NCI-H128 (cell line): ENCODE measurements around the gene SNAPC2.
"Not testable (repeated sequence)": the region's sequence is repeated elsewhere in the genome, so short reads cannot be mapped to it uniquely, and the experiment has no call there.

Source experiments
- DNase-seq: peaks from one replicate; lab custom pipeline; 2025; ENCODE audit not compliant: unreplicated experiment; lab: John Stamatoyannopoulos, UW

SNAPC2 gene

DNA sequence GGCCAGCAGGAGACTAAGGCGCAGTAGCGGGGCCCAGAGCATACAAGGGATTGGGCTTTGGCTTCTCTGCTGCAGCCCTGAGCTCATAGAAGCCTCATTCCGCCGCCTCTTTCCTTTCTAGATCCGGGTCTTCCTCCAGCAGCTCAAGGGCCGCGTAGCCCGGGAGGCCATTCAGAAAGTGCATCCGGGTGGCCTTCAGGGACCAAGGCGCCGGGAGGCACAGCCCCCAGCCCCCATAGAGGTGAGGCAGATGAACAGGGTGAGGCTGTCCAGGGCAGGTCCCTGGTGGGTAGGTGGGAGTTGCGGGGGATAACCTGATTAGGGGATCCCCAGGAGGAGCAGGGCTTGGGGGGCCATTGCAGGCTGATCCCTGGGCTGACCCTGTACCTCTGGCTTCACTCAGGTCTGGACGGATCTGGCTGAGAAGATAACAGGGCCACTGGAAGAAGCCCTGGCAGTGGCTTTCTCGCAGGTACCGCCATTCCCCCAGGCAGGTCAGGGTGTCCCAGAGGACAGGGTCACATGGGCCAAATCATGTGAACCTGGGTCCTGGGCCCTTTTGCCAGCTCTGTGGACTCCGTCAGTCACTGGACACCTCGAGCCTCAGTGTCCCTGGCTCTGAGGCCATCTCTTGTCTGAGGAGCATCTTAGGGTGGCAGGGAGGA, 1.3 kb downstream of the SNAPC2 start:
- no peak for DNase-seq

DNA sequence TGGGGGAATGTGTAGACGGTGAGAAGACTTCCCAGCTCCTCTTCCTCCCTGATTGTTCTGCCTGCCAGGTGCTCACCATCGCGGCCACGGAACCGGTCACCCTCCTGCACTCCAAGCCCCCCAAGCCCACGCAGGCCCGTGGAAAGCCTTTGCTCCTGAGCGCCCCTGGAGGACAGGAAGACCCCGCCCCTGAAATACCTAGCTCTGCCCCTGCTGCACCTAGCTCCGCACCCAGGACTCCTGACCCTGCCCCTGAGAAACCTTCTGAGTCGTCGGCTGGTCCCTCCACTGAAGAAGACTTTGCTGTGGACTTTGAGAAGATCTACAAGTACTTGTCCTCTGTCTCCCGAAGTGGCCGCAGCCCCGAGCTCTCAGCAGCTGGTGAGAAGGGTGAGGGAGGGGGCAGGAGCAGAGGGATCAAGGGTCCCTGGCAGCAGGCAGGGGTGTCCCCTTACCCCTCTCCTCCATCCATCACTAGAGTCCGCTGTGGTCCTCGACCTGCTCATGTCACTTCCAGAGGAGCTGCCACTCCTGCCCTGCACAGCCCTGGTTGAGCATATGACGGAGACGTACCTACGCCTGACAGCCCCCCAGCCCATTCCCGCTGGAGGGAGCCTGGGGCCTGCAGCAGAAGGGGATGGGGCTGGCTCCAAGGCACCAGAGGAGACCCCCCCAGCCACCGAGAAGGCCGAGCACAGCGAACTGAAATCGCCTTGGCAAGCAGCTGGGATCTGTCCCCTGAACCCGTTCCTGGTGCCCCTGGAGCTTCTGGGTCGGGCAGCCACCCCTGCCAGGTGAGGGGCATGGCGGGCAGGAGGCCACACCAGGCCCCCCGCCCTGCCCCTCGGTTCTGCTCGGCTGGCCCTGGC, 2.1 kb downstream of the SNAPC2 start:
- no peak for DNase-seq

DNA sequence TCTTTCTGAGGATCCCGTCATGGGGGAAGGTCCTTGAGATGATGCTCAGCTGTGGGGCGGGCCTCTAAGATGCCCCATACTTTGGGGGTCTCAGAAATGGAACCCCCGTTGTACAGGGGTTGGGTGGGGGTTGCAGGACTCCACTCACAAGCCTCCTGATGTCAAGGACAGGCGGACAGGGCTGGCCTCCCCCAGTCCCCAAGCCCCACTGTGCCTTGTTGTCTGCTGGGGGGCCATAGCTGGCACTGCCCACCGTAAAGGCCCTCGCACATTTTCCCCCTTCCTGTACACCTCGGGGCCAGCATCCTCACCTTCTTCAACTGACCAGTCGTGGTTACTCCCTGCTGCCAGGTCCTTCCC, 2.7 kb downstream of the SNAPC2 start:
- DNase-seq: no peak

DNA sequence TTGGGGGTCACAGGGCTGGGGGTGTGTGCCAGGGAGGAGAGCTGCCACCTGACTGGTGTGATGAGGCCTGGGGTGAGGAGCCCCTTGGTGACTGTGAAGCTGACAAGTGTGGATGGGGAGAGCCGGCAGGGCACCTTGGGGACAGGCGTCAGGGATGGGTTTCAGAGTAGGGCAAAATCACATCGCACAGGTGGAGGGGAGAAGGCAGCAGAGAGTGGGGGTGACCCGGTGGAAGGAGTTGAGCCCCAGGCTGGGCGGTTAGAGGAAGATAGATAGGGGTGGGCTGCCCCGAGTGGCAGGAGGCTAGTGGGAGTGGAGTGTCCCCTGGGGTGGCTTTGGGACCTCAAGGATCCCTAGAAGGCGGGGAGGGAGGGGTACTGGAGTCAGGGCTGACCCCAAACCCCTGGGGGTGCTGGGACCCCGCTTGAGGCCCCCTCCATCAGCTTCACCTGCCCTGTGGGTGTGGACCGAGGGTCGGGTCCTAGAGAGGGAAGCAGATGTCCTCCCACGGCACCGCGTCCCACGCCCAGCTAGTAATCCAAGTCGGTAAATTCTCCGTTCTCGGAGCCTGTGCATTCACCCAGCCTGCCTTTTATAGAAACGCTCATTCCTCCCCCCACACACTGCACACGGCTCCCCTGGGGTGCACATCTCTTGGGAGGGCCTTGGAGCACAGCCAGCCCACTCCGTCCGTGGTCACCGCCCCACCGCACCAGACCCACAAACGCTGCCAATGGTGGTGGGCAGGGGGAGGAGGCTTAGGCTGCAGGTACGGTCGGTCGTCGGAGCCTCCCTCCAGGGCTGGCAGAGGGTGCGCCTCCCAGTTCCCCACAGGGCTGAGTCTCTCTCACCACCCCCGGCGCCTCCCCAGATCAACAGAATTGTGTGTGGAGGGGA, 3.4 kb downstream of the SNAPC2 start:
- no peak for DNase-seq

DNA sequence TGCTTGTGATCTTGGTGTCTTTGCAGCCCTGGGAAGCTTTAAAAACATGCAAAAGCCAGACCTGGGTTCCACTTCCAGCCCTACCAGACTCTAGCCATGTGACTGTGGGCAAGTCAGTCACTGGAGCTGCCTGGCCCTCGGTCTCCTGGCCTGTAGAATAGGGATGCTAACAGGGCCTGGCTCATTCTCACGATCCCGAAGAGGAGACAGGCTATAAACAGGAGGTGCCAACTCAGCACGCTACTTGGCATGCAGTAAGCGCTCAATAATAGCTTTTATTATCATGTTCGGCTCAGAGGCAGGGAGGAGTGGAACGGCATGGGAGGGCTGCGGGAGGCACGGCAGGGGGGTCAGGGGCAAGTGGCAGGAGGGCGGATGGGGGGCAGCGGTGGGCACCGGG, 4.1 kb downstream of the SNAPC2 start:
- no peak for DNase-seq

DNA sequence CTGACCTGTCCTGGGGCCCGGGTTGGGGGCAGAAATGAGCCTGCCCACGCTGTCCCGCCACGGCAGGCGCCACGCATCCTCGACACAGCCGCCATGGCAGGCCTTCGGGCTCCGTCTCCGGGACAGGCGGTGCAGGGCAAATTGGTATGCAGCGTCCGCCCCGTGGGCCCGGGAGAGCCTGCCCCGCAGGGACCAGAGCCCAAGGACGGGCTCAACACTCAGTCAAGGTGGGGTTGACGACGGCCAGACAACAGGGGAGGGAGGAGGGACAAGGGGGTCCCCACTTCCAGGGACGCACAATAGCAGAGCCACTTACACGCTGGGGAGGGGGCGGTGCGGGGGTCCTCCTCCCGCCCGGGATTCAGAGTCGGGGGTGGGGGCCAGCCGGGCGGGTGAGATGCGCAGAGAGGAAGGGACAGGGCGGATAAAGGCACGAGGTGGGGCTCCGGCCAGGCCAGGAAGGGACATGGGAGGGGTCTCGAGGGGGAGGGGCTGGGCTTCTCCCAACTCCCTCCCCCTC, 4.6 kb downstream of the SNAPC2 start:
- no peak for DNase-seq

DNA sequence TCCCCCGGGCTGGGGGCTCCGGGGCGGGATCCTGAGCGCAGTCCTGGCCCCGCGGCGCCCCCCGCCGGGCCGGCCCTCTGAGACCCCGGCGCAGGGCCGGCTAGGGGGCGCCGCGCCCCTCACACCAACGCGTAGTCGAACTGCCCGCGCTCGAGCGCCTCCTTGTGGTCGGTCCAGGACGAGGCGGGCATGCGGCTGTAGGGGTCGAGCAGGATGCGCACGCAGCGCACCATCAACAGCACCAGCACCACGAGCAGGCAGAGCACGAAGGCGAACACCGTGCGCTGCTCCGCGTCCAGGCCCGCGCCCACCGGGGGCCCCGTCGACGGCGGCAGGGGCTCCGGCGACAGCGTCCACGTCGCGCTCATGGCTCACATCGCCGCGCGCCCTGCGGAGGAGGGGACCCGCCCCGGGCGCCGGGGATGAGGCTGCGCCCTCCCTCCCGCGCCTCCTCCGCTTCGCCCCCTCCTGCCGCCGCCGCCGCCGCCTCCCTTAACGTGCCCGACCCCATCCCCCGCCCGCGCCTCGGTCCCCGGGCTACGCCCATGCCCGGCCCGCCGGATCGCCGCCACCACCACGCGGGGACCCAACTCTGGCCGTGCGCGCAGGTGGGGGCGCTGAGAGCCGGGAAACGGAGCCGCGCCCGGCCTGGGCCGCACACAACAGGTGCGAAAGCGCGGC, 5.2 kb downstream of the SNAPC2 start:
- DNase-seq: peak; percentile 52

DNA sequence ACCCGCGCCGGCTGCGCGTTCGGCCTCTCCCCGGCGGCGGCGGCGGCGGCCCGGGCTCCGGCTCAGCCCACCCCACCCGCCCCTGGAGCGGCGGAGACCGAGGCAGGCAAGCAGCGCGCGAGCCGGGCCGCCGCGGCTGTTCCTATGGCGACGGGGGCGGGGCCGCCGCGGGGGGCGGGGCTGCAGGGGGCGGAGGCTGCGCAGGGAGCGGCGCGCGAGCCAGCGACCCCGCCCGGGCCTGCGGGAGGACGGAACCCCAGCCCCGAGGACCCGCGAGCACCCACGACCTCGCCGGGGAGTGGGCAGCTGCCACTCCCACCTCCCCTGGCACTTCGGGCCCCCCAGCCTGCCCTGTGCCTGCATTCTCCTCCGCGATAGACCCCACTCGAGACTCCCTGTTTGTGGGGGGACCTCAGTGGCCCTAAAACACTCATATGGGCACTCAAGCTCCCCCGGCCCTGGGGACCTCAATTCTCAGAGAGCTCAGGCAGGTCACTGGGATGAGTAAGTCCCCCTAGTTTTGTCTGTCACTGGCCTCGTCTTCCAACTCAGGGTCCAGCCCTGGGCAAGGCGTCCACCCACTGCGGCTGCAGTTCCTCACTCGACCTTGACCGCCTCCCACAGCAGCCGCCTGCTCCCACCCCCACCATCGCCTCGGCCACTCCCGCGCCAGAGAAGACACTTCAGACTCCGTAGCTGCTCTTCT, 6.0 kb downstream of the SNAPC2 start, which contains the start of gene CTXN1:
Gene CTXN1 (minus strand): TSS at position 115 of the 706 bp plus-strand sequence. CDS start 597 bp downstream, outside the sequence.
- DNase-seq: no peak

DNA sequence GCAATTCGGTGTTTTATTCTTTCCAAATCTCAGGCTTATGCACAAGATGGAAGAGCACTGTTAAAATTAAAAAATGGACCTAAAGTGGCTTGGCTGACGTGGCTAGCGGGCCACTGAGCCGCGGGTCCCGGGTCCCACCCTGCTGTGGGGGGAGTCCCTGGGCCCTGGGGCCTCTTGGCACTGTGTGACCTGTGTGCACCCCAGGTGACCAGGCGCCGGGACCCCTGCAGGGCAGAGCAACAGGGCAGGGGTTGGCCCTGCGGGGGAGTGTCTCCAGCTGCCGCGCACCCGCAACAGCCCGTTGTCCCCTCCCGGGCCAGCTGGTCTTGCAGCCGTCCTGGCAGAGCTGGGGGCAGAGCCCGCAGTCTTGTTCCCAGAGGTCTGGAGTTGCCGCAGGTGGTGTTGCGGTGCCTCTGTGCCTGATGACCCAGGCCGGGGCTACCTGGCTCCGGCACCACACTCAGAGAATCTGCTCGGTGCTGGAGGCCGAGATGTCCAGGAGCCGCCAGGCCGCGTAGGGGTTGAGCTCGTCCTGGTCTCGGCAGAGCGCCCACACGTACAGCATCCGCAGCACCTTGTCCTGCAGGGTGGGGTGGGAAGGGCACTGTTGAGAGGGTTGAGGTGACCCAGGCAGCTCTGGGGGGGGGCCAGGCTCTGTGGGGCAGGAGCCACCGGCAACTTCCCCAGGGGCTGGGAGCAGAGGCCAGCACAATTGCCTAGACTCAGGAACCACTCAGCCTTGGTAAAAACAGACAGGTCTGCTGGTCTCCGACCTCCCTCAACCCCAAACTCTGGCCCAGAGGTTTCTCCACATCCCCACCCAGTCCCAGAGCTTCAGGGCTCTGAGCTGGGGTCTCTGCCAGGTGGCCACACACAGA, 6.8 kb downstream of the SNAPC2 start:
- DNase-seq: no peak

DNA sequence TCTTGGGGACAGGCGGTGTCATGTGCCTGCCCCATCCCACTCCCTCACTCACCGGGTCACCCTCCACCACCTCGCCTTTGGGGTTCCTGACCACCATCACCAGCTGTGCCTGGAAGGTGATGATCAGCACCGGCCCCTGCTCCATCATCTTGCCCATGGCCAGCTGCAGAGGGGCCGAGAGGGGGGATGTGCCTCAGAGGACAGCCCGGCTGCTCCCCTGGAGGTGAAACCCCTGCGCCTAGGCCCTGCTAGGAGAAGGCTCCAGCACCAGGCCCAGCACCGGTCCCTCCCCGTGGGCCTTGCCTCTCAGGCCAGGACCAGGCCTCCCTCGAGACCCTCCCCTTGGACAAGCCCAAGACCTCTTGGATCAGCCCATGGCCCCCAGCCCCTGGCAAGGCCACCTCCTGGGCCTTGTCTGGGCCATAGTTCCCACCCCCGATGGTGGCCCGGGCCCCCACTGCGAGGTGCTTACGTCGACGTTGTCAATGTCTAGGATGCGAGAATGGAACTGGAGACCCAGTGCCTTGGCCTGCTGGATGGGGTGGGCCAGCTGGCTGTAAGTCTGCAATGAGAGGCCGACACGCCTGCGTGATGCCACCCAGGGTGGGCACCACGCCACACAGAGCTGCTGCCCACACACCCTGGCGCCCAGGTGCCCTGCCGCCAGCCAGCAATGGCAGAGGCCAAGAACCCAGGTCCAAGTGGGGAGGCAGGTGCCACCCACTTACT, 7.6 kb downstream of the SNAPC2 start:
- DNase-seq: no peak

DNA sequence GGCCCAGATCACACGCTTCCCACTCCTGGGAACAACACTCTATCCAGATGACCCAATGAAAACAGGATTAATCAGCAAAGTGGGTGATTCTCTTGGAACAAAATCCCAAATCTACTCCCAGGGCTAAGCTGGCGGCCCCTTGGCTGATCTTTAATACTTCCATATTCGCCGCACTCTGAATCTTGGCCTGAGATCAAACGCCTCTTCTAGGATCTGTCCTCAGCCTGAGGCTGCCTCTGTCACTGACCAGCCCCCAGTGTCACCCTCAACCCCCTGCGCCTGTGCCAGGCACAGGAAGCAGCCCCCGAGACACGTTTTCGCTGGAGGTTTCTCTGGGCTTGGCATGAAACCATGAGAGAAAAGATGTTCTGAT, 8.2 kb downstream of the SNAPC2 start:
- DNase-seq: no peak

DNA sequence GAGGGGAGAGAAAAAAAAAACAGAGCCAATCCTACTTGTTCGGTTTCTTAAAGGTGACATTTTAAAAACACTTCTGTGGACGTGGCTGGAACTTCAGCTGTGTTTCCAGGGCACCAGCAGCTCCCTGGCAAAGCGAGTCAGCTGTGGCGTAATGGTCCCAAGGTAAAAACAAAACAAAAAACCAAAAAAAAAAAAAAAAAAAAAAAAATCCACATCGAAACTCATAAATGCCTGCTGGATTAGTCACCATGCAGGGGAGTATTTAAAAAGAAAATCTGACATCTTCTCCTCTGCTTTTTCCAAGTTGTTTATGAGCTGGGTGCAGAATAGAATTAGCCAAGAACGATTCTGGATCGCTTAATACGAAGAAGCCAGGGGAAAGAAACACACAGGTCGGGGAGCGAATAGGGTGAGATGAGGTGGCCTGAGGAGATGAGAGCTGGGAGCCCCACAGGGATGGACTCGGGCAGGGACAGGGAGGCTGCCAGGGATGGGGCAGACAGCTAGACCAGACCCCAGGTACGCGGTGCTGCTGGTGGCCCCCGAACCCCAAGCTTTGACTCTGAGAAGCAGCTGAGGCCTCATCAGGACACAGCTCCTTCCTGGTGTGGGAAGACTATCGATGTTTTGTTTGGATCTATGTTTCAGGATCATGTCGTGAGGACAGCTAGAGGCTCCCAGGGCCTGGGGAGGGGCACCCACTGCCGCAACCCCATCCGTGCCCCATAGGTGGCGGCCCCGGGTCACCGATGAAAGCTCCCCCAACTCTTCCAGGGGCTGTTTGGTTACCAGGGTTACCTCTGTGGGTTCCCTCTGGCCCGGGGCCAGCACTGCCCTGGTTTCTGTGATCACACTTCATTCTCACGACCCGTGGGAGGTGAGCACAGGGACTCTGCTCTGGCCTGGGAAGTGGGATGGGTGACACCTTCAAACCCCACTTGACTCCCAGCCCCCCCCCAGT, 8.9 kb downstream of the SNAPC2 start:
- no peak for DNase-seq

DNA sequence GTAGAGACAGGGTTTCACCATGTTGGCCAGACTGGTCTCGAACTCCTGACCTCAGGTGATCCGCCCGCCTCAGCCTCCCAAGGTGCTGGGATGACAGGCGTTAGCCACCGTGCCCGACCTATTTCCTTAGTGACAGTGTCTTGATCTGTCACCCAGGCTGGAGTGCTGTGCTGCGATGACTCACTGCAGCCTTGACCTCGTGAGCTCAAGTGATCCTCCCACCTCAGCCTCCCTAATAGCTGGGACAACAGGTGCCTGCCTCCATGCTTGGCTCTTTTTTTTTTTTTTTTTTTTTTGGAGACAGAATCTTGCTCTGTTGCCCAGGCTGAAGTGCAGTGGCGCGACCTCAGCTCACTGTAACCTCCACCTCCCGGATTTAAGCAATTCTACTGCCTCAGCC, 9.9 kb downstream of the SNAPC2 start:
- DNase-seq: not testable (repeated sequence)

DNA sequence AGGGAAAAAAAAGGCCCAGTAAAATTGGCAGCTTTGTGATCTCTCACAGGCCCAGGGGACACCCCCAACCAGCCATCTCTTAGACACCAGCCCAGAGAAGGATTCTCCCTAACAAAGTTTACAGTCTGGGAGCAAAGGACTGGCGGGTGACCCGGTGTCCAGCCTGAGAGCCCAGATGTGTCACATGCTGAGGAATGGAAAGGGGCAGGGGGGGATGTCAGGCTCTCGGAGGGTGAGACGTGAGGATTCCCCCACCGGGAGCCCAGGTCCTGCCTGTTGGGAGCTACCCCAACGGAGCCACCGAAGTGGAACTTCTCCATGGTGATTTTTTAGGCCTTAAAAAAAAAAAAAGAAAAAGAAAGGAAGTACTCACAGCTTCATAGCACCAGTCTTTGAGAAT, 10.6 kb downstream of the SNAPC2 start:
- DNase-seq: no peak

DNA sequence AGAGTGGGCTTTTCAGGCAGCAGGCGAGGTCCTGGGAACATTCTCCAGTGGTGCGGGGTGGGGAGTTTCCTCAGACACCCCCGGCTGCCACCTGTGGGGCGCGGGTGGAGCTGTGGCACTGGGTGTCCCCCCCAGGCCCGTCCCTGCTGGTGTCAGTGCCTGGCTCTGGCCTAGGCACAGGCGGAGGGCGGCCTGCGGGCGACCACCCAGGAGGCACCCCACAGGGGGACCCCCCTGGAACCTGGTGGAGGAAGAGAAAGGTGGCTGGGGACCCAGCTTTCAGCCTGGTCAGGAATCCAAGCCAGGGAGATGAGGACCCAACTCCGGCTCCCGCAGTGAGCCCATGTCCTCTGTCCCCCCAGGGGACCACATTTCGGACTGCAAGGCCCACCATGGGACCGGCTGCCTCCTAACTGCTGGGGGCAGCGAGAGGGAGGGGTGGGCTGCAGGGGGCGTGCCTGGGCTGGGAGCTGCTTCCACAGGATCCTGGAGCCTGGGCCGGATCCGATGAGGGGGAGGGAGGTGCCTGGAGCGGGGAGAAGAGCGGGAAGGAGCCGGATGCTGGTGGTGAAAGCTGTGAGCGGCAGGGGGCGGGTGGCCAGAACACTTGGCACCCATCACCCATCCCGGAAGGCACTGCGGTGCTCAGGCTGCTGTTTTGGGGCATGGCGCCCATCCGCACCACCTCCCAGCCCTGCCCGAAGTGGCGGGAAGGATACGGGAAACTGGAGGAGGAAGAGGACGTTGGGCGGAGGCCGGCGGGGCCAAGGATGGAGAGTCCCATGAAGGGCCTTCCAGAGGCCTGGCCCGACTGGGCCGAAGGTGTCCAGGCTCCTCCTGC, 11.3 kb downstream of the SNAPC2 start:
- no peak for DNase-seq

DNA sequence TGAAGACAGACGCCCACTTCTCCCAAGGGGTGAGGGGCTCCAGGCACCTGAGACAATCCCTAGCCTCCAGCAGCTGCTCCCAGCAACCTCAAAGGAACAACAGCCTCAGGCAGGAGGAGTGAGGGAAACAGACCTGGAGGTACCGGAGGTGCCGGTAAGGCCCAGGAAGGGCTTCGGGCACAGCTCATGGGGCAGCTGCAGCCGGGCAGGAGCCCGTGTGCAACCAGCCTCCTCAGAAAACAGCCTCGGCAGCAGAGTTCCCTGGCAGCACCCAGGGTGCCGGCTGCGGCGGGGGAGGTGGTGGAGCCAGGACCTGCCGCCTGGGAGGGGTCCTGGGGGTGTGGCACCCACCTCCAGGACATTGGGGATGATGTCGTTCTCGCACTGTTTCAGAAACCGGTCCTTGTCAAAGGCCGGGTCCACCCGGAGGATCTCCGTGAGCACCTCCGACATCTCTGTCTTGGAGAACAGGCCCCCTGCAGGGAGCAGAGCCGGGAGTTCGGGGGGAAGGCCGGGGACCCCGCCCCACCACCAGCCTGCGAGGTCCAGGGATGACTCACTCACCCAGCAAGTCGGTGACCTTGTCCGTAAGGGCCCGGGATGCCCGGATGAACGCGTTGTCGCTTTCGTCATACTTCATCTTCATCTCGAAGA, 12.3 kb downstream of the SNAPC2 start:
- DNase-seq: no peak
